HG03575 (cell line): Measurements from ENCODE around the gene COX10.

ENCODE experiments used
- ATAC-seq: cut with Tn5 transposase; IDR thresholded peaks from one replicate; pipeline ENCODE4 v1.9.1; 2021; ENCODE audit not compliant: unreplicated experiment, insufficient number of reproducible peaks, low FRiP score; ENCODE audit errors: extremely low read depth

Gene COX10

GRCh38 chr17:14067347-14067746 is 2.0 kb upstream of the COX10 start:
- ATAC-seq = no peak

- no peak for ATAC-seq
These were observed 608 bp upstream of the COX10 start for GRCh38 chr17:14068542-14069250.

- ATAC-seq = no peak
These were observed 1.2 kb downstream of the COX10 start for GRCh38 chr17:14070344-14070984.

GRCh38 chr17:14072881-14073280 is 3.6 kb downstream of the COX10 start:
- no peak for ATAC-seq

- ATAC-seq = no peak
These were observed 8.7 kb downstream of the COX10 start for GRCh38 chr17:14078027-14078426.

- no peak for ATAC-seq
These were observed 11.5 kb downstream of the COX10 start for GRCh38 chr17:14080847-14081251.

GRCh38 chr17:14082848-14083247 is 13.5 kb downstream of the COX10 start:
- no peak for ATAC-seq

GRCh38 chr17:14084955-14085354 is 15.7 kb downstream of the COX10 start:
- ATAC-seq = no peak

GRCh38 chr17:14086189-14086588 is 16.9 kb downstream of the COX10 start:
- no peak for ATAC-seq

- ATAC-seq = no peak
These were observed 19.9 kb downstream of the COX10 start for GRCh38 chr17:14089179-14089578.

GRCh38 chr17:14091367-14091766 is 22.1 kb downstream of the COX10 start:
- ATAC-seq = no peak

- ATAC-seq = no peak
These were observed 23.5 kb downstream of the COX10 start for GRCh38 chr17:14092808-14093207.

- ATAC-seq = no peak
These were observed 25.6 kb downstream of the COX10 start for GRCh38 chr17:14094676-14095601.

GRCh38 chr17:14095631-14096030 is 26.3 kb downstream of the COX10 start:
- no peak for ATAC-seq

GRCh38 chr17:14098246-14098645 is 28.9 kb downstream of the COX10 start:
- ATAC-seq = no peak

GRCh38 chr17:14101976-14102375 is 32.7 kb downstream of the COX10 start:
- no peak for ATAC-seq

- ATAC-seq = no peak
These were observed 34.5 kb downstream of the COX10 start for GRCh38 chr17:14103836-14104235.

GRCh38 chr17:14104734-14105133 is 35.4 kb downstream of the COX10 start:
- no peak for ATAC-seq

- ATAC-seq = no peak
These were observed 38.6 kb downstream of the COX10 start for GRCh38 chr17:14107889-14108288.

GRCh38 chr17:14112407-14112806 is 43.1 kb downstream of the COX10 start:
- ATAC-seq = no peak
